NK-92 (cell line): ENCODE data around the gene MS4A6E.
"Not testable (repeated sequence)": the region's sequence is repeated elsewhere in the genome, so short reads cannot be mapped to it uniquely, and the experiment has no call there.

Experiments
- DNase-seq: peaks from one replicate; lab custom pipeline; 2025; ENCODE audit not compliant: unreplicated experiment; lab: John Stamatoyannopoulos, UW

MS4A6E gene

GRCh38 chr11:60334005-60334620 lies 7.1 kb downstream of the MS4A6E start:
- DNase-seq: no peak

DNA sequence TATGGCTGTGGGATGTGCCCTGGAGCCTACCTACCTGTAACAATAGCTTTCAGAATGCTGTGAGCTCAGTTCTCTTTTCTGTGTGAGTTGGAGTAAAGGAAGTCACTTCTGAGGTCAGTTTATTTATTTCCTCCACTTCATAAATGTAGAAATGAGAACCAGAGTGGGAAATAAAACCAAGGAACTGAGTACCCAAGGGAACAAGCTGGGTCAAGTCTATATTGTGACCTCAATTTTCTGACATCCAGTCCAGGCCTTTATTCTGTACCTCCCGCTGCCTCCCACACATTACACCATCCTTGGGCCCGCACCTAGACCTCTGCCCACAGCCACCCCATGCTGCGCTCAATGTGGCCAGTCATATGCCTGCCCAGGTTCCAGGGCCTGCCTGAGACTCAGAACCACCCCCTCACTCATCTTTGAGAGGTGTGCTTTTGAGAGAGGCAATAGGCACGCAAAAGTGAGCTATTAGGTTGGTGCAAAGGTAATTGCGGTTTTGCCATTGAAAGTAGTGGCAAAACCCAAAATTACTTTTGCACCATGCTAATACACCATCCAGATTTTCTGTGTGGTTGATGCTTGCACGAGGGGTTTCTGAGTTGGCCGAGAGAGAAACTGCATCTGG lies 9.8 kb downstream of the MS4A6E start:
- DNase-seq: no peak

DNA sequence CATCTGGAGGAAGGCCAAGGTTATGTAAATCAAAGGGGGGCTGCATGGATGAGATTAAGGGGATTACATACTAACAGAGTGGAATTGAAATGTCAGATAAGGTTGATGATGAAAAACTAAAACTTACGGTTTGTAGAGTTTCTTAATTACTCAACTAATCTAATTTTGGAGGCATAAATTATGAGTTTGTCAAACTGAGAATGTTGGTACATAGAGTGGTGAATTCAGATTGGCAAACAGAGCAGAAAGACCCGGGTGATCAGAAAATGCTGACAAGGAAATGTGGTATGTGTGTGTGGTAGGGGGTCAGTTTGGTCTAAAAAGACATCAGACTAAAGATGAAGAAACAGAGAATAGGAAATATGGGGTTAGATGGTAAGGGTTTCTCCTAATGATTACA lies 11.0 kb downstream of the MS4A6E start:
- no peak for DNase-seq

GRCh38 chr11:60339356-60339755 lies 12.3 kb downstream of the MS4A6E start:
- DNase-seq: no peak

DNA sequence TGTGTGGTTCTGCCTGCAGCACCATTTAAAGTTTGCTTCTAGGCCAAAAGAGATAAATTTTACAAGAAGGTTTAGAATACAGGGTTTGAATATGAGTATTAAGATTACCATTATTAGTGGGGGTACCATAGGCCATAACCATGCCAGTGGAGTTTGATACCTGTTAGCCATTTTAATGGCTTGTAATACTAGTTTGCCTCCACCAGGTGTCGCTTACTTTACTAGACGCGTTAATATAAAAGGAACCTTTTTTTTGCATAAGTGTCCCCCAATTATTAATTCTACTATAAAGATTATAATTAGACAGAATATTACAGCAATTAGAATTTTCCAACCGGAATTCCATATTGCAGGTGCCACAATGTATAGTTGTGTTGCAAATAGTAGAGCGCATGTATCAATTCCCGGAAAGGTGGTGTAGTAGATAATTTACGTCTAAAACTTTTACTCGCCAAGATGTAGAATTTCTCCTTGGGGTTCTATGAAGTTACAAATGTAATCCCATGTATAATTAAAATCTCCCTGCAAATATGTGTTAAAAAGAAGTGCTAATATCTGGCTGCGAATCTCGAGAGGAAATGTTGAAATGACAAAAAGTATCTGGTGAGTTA lies 16.1 kb downstream of the MS4A6E start:
- DNase-seq: no peak

- no peak for DNase-seq
Observed at GRCh38 chr11:60344146-60344545, 17.1 kb downstream of the MS4A6E start.

DNA sequence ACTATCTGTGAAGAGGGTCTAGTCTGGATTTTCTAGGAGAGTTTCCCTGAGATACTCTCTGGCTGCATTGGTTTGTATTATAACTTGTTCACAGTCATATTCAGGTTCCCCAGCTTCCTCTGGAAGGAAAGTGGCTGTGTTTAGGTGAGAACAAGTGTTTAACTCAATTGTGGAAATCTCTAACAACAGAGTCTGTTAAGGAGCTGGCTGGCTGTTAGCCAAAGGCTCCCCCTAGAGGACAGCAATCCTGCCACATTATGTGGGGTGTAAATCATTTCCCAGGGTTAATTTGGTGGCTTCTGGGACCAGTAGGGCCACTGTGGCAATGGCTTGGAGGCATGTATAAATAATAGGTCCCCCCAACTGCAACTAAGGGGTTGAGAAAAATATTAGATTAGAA lies 18.4 kb downstream of the MS4A6E start:
- DNase-seq: no peak

DNA sequence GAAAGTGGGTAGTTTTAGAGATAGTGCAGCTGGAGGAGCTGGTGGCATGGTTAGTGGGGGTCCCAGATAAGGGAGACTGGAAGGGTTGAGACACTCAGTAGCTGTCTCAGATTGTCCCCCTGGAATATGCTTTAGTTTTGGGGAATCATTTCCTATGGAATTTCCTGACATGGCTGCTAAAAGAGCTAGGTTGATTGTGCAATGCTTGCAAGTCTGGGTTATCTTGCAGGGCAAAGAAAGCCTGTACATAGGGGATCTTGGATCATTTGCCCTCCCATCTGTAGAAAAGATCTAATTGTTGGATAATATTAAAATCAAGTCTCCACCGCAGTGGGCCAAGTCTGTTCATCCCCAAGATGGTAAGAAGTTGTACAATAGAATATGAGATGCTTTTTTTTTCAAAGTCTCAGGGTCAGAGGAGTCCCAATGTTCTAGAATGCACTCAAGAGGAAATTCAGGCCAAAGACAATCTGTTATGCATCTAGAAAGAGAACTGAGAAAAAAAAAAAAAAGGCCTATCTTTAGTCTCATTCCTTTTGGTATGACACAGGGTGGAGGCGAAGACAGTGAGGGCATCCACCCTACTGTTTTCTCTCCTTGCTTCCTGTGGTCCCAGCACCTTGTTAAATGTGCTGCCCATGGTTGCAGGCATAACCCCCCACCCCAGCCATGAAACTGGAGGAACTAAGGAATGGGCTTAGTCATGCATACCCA lies 20.2 kb downstream of the MS4A6E start:
- DNase-seq: no peak

- no peak for DNase-seq
Observed at GRCh38 chr11:60348116-60348515, 21.1 kb downstream of the MS4A6E start.

DNA sequence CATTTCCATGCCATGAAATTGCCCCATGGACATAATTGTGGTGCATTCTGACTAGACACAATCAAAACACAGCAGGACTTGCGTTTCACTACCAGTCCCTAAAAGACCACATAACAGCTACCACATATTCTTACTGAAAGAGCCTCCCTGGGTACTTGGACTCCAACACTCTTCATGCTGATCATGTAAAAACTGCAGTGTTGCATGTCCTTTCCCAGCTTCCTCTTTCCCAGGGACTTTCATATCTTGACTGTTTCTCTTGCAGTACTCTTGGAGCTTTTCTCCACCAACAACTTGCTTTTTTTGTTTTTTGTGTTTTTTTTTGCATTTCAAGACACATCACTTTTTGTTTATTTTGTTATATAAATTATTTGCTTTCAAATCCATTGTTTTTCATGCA lies 22.9 kb downstream of the MS4A6E start:
- DNase-seq: no peak

DNA sequence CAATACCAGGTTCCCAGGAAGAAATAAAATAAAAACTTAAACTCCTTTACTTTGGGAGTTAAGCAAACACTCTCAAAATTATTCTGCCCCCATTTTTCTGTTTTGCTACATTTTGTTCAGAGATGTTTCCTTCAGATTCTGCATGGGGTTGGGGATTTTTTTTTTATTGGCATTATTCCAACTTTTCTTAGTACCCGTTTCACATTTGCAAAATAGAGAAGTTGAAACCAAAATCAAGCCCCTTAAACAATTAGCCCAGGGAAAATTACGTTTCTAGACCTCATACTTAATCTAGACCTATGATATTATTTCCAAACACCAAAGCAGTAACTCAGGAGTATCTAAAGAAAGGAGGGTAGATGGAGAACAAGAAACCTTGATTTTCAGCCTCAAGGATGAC lies 30.7 kb downstream of the MS4A6E start:
- no peak for DNase-seq

GRCh38 chr11:60360621-60361020 lies 33.6 kb downstream of the MS4A6E start:
- DNase-seq: no peak

GRCh38 chr11:60362241-60362640 lies 35.2 kb downstream of the MS4A6E start:
- DNase-seq: no peak

DNA sequence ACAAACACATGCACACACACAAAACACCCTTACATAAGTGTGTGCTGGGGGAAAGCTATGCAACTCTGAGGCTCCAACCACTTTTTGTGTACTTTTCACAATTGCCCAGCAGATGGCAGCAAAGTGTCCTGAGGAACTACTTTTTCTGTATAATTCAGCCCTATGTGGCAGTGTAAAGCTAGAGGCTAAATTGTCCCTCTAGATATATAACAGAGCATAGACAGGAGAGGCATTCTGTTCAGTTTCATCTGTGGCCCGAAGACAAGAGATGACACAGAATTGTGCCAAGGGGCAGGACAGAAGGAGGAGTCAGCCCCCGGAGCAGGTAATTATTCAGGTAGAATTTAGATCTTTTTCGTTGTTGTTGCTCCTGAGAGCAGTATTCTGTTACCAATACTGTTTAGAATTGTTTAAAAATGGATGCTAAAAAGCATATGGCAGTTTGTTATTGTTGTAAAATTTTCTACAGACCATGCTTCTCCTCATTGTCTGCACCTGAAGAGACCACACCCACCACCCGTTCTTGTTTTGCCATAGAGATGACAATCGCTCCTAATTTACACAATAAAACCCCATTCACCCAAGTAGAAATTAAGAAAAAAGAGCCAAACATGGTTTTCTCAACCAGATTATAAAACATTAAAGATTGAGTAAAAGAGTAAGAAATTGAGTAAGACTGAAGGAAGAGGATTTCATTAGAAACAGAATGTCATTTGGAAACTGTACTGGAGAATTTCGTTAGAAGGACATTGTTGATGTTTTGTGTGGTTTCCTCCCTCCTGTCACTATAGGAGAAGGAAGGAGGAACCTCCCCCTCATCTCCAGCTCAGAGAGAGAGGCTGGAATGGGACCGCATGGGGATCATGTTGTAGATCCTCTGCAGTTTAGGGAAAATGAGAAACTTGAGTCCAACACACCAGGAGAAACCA lies 36.8 kb downstream of the MS4A6E start:
- no peak for DNase-seq

GRCh38 chr11:60366262-60366904 lies 39.3 kb downstream of the MS4A6E start:
- not testable (repeated sequence) for DNase-seq

DNA sequence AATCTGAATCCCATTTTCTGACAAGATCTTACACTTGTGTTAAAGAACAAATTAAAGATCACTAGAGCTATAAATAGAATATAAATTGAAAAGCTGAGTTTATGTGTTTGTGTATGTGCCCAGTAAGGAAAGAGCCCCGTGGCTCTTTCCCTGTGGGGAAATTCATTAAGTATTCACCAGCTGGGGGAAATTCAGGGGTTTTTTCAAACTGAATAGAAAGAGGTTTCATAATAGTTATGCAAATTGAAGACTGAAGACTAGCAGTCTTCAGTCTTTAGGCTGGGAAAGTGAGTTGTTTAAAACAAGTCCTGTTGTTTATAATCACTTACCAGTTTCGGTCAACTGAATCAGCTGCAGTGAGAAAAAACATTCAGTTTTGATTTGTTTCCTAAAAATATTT lies 40.0 kb downstream of the MS4A6E start:
- no peak for DNase-seq

GRCh38 chr11:60367896-60368295 lies 40.8 kb downstream of the MS4A6E start:
- DNase-seq: no peak

DNA sequence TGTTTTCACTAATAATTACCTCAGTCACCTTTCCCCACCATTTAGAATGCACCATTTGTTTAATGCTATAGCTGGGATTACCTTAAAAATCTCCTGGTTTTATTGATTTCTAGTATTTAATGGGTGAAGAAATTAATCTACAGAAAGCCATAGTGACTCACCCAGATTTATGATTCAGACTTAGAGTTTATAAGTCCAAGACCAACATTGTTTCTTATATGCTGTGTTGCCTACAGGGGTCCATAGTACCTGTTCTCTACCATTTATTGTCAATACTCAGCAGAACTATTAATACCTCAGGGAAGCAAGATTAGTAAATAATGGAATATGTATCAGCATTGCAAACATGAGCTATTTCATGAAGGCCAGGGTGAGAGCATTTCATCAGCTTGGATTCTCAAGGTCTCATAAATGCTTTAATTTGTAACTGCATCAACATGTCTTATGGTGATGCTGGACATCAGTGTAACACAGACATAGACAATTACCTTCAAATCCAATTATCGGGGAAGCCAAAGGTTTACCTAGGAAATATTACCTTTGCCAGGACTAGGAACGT lies 43.3 kb downstream of the MS4A6E start:
- DNase-seq: no peak

GRCh38 chr11:60370811-60371298 lies 43.8 kb downstream of the MS4A6E start:
- DNase-seq: no peak

DNA sequence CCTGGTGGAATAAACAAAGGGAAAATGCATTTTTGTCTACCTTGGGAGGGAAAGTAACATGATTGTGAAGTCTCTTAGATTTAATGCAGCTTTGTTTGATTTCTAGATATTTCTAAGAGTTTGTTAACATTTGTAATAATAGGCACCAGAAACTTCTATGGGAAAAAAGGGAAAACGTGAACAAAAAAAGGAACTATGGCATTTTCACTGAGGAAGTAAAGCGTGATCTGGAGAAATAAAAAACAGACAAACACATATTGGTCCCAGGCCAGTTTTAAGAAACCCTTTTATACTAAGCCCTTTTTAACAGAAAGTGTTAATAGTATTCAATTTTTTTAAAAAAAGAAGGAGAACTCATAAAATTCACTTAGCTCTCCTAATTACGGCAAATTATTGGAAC lies 44.3 kb downstream of the MS4A6E start:
- no peak for DNase-seq
